ENCODE results near the gene ARSJ.
"Not testable (repeated sequence)": the region's sequence is repeated elsewhere in the genome, so short reads cannot be mapped to it uniquely, and the experiment has no call there.

The ARSJ gene

GRCh38 chr4:113979148-113979904 is at the start of gene ARSJ:
Gene ARSJ, minus strand, starts transcription at chr4:113979647. Its CDS starts 813 bp downstream, at chr4:113978834.
- peak; percentile 79 for DNase-seq (ENCODE audit: low read depth)

- DNase-seq (ENCODE audit: low read depth), result no peak
Measured at GRCh38 chr4:114028071-114028470, 48.6 kb upstream of the ARSJ start.

- no peak for DNase-seq (ENCODE audit: low read depth)
Measured at GRCh38 chr4:114027596-114027995, 48.1 kb upstream of the ARSJ start.

GRCh38 chr4:114026447-114026846 is 47.0 kb upstream of the ARSJ start:
- DNase-seq (ENCODE audit: low read depth), result no peak

GRCh38 chr4:114025176-114025777 is 45.8 kb upstream of the ARSJ start:
- DNase-seq (ENCODE audit: low read depth), result no peak

- DNase-seq (ENCODE audit: low read depth), result no peak
Measured at GRCh38 chr4:114021451-114021850, 42.0 kb upstream of the ARSJ start.

GRCh38 chr4:114019969-114020358 is 40.5 kb upstream of the ARSJ start:
- DNase-seq (ENCODE audit: low read depth), result no peak

GRCh38 chr4:114019276-114019968 is 40.0 kb upstream of the ARSJ start:
- peak; percentile 20 for DNase-seq (ENCODE audit: low read depth)

GRCh38 chr4:114017120-114017917 is 37.9 kb upstream of the ARSJ start:
- no peak for DNase-seq (ENCODE audit: low read depth)

- peak; percentile 92 for DNase-seq (ENCODE audit: low read depth)
Measured at GRCh38 chr4:114015444-114015899, 36.0 kb upstream of the ARSJ start.

GRCh38 chr4:114013201-114013600 is 33.8 kb upstream of the ARSJ start:
- DNase-seq (ENCODE audit: low read depth), result not testable (repeated sequence)

- no peak for DNase-seq (ENCODE audit: low read depth)
Measured at GRCh38 chr4:114012749-114013148, 33.3 kb upstream of the ARSJ start.

- peak; percentile 44 for DNase-seq (ENCODE audit: low read depth)
Measured at GRCh38 chr4:114005569-114006442, 26.4 kb upstream of the ARSJ start.

GRCh38 chr4:114004483-114005226 is 25.2 kb upstream of the ARSJ start:
- not testable (repeated sequence) for DNase-seq (ENCODE audit: low read depth)

- no peak for DNase-seq (ENCODE audit: low read depth)
Measured at GRCh38 chr4:113998531-113998930, 19.1 kb upstream of the ARSJ start.

- no peak for DNase-seq (ENCODE audit: low read depth)
Measured at GRCh38 chr4:113998079-113998478, 18.6 kb upstream of the ARSJ start.

GRCh38 chr4:113997206-113997605 is 17.8 kb upstream of the ARSJ start:
- DNase-seq (ENCODE audit: low read depth), result no peak

GRCh38 chr4:113996599-113997177 is 17.2 kb upstream of the ARSJ start:
- no peak for DNase-seq (ENCODE audit: low read depth)

- DNase-seq (ENCODE audit: low read depth), result no peak
Measured at GRCh38 chr4:113993887-113994286, 14.4 kb upstream of the ARSJ start.

- no peak for DNase-seq (ENCODE audit: low read depth)
Measured at GRCh38 chr4:113990886-113991285, 11.4 kb upstream of the ARSJ start.
